Measurements from ENCODE around the gene ZXDC. TPM values are rescaled to one million over a fixed set of nuclear protein-coding genes. Genes with fewer than 3 reads are reported as not detected.

Gene ZXDC
- total RNA-seq, 4 donors from 2014 or later = 25.9 to 47.6 (median 35.3) TPM

DNA sequence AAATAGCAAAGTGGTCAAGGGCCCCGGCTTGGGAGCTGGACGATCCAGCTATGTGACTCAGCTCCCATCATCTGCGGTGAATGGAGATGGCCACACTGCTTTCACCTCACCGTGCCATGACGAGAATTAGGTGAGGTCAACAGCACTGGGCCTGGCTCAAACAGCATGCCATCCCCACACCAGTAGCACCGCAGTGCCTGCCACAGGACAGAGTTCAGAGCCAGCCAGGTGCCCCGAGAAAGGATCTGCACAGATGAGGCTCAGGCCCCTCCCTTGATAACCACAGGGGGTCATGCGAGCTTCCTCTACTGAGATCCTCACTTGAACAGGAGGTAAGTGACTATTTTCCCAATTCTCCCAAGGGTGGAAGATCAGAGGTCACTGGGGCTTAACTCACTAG is 29.4 kb downstream of the ZXDC start:
- no peaks in the 10 kb centered on the region for H3K9me3 ChIP-seq
- no peak overlapping the region for H3K27ac ChIP-seq
- H3K27me3 ChIP-seq = no peaks in the 10 kb centered on the region
- peaks cover 0 to 18% (median 0%) of the 10 kb centered on the region in 3 donors for H3K4me1 ChIP-seq
- TF ChIP-seq EP300 (IDR thresholded peaks at IDR 0.05) (no peak), POLR2A (IDR thresholded peaks at IDR 0.05) (no peak), POLR2AphosphoS5 (IDR thresholded peaks at IDR 0.05) (no peak), CTCF (IDR thresholded peaks at IDR 0.05) (no peak)
- no peak overlapping the region for H3K4me3 ChIP-seq
- peaks cover 0 to 58% of the 10 kb centered on the region in 2 donors for H3K36me3 ChIP-seq
- 98% methylated on average over 5 of the region's 8 CpGs; no CpG with 5 or more reads in 1 of the 2 donors for WGBS, 2 donors (ENCODE audit: low coverage in 1 of 2)
- no peak for ATAC-seq

DNA sequence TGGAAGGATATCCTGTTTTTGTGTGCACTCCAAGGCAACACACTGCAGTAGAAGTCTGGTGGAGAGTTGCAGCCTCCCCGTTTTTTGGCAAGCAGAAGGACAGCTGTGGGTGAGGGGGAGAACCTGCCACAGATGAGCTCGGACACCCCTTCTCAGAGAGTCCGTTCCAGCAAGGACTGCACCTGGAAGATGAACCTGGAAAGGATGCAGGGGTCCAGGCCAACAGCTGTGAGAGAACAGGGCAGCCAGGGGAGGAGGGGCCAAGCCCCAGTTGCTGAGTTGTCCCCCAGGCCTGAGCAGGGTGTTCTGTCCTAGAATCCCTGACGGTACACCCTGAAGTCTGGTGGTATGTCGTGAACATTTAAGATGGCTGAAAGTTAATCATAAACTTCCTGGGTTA is 30.2 kb downstream of the ZXDC start:
- H3K4me1 ChIP-seq = peaks cover 0 to 18% (median 0%) of the 10 kb centered on the region in 3 donors
- H3K27me3 ChIP-seq = no peaks in the 10 kb centered on the region
- peaks cover 0 to 58% of the 10 kb centered on the region in 2 donors for H3K36me3 ChIP-seq
- no peak overlapping the region for H3K4me3 ChIP-seq
- no peak for TF ChIP-seq CTCF (IDR thresholded peaks at IDR 0.05)
- no peak for TF ChIP-seq POLR2A (IDR thresholded peaks at IDR 0.05)
- TF ChIP-seq POLR2AphosphoS5 (IDR thresholded peaks at IDR 0.05) = no peak
- TF ChIP-seq EP300 (IDR thresholded peaks at IDR 0.05) = no peak
- H3K9me3 ChIP-seq = no peaks in the 10 kb centered on the region
- whole genome bisulfite sequencing, 2 donors (ENCODE audit: low coverage in 1 of 2) = 18% methylated on average over 2 of the region's 5 CpGs; no CpG with 5 or more reads in 1 of the 2 donors
- ATAC-seq = no peak
- H3K27ac ChIP-seq = no peak overlapping the region

DNA sequence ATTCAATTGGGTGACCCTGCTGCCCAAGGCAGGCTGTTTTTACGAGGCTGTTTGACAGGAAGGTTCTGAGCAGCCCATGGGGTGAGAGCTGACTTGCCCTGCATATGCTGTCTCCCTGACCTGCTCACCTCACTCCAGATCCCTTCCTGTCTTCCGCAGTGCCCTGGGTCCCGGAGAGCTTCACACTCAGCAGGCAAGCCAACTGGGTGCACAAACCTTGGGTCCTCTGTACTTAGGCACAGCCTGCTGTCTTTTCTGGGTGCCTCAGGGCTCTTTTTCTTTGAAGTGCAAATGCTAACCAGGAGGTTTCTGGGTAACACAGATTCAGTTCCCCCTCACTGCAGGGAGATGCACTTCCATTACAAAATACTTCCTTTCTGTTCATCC is 32.8 kb downstream of the ZXDC start:
- ATAC-seq = no peak
- Histone ChIP-seq H3K27me3 (no peaks in the 10 kb centered on the region), H3K4me3 (no peak overlapping the region), H3K4me1 (peaks cover 0 to 11% (median 0%) of the 10 kb centered on the region in 3 donors), H3K9me3 (no peaks in the 10 kb centered on the region), H3K27ac (no peak overlapping the region), H3K36me3 (peaks cover 0 to 59% of the 10 kb centered on the region in 2 donors)
- TF ChIP-seq CTCF (IDR thresholded peaks at IDR 0.05) = no peak
- TF ChIP-seq POLR2A (IDR thresholded peaks at IDR 0.05) = no peak
- no peak for TF ChIP-seq EP300 (IDR thresholded peaks at IDR 0.05)
- no peak for TF ChIP-seq POLR2AphosphoS5 (IDR thresholded peaks at IDR 0.05)
- WGBS, 2 donors (ENCODE audit: low coverage in 1 of 2) = 60 to 100% methylated on average over 1 of the region's 3 CpGs

DNA sequence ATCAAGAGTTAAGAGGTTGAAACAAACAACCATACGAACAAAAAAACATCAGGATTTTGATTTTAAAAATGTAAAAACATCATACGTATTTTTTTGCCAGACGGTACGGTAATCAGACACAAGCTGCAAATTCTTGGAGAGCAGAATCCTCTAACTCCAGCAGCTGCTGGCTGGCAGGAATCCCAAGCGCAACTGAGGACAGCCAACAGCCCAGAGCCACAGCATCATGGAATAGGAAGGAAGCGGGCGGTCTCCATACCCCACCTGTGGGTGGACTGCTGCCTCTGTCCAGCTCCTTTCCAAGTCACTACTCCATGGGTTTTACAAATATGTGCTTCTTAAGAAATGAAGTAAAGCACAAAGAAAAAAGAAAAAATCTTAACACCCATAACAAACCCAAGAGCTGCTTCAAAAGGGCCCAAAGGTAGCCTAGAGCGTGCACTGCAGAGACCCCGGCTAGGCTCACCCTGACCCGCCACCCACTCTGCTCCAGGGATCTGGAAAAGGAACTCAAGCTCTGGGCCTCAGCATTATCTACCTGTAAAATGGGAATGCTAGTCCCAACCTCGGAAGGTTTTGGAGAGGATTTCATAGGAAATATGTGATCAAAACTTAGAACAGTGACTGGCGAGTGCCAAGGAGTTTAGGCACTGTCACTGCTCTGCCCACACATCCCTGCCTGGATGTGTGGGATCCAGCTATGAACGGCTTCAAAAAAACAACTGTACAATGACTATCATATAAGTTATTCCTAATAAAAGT is 33.4 kb downstream of the ZXDC start:
- no peak for ATAC-seq
- Histone ChIP-seq H3K27ac (no peak overlapping the region), H3K4me1 (peaks cover 0 to 5% (median 0%) of the 10 kb centered on the region in 3 donors), H3K4me3 (no peak overlapping the region), H3K27me3 (no peaks in the 10 kb centered on the region), H3K36me3 (peaks cover 0 to 65% of the 10 kb centered on the region in 2 donors), H3K9me3 (no peaks in the 10 kb centered on the region)
- 66 to 85% methylated on average over 7 to 13 of the region's 13 CpGs for WGBS, 2 donors (ENCODE audit: low coverage in 1 of 2)
- TF ChIP-seq POLR2AphosphoS5 (IDR thresholded peaks at IDR 0.05) = no peak
- TF ChIP-seq EP300 (IDR thresholded peaks at IDR 0.05) = no peak
- no peak for TF ChIP-seq POLR2A (IDR thresholded peaks at IDR 0.05)
- no peak for TF ChIP-seq CTCF (IDR thresholded peaks at IDR 0.05)

Measured in gastroesophageal sphincter (tissue), 4 donors.